GM12878 (cell line): ENCODE results near the gene ALDH1A3. TPM values are rescaled to one million over a fixed set of nuclear protein-coding genes. Genes with fewer than 3 reads are reported as not detected.

ENCODE experiments used
- ATAC-seq: fragments of 200-7000 bp; cut with Tn5 transposase; 3 replicates; pipeline ENCODE4 v1.9.1; 2020; ENCODE audit warnings: mild to moderate bottlenecking, moderate library complexity
- BruUV-seq: library from RNA; stranded (reverse); fragments of 400-500 nt; replicated peaks from 2 replicates; lab custom pipeline; 2021; lab: Mats Ljungman, UMichigan
- CTCF ChIA-PET: fragments of 300-600 bp; sonication (Branson Sonifier 250); formaldehyde crosslinking; extraction: SDS; loops from one replicate; lab custom pipeline; 2021; ENCODE audit warnings: inconsistent platforms; lab: Yijun Ruan, JAX
- POLR2A ChIA-PET: fragments of 350-600 bp; formaldehyde crosslinking; extraction: SDS; loops from one replicate; lab custom pipeline; 2021; ENCODE audit warnings: inconsistent platforms; lab: Charles Lee
- RAD21 ChIA-PET: fragments of 300-600 bp; sonication (Branson Sonifier 250); formaldehyde crosslinking; loops from one replicate; lab custom pipeline; 2023; ENCODE audit warnings: antibody characterized with exemption; ENCODE audit not compliant: unreplicated experiment; lab: Charles Lee
- SMC1A ChIA-PET: fragments of 300-600 bp; sonication (Branson Sonifier 250); formaldehyde crosslinking; loops from one replicate; lab custom pipeline; 2023; ENCODE audit not compliant: unreplicated experiment, uncharacterized antibody; lab: Charles Lee
- DNase-seq: peaks from one replicate; pipeline ENCODE4 v3.0.0-alpha.2; 2011; ENCODE audit warnings: low read depth, low spot score
- FAIRE-seq: peaks from 3 replicates; lab custom pipeline; 2011; peaks lifted over from hg19 to GRCh38; lab: Jason Lieb, UNC
- H2AFZ ChIP-seq: 2 replicates; pipeline ENCODE4 v1.6.0; 2011; ENCODE audit warnings: low read depth, low read length, control low read depth; ENCODE audit not compliant: control insufficient read depth
- H3K27ac ChIP-seq: 2 replicates; pipeline ENCODE4 v1.5.1; 2011; ENCODE audit warnings: control low read depth; ENCODE audit not compliant: control insufficient read depth, insufficient read depth
- H3K27me3 ChIP-seq, 2 experiments: replicated peaks in 1 of 2; 2 replicates each; pipeline versions ENCODE4 v1.6.0 to v1.6.1; 2011; ENCODE audit warnings: low read length in 1 of 2; ENCODE audit not compliant: control insufficient read depth in 2 of 2, insufficient read depth in 2 of 2
- H3K36me3 ChIP-seq, 2 experiments: 2 replicates each; pipeline ENCODE4 v1.5.1; 2011; ENCODE audit warnings: low read length in 1 of 2; ENCODE audit not compliant: control insufficient read depth in 2 of 2, insufficient read depth in 2 of 2
- H3K4me1 ChIP-seq: 2 replicates; pipeline ENCODE4 v1.6.1; 2011; ENCODE audit warnings: mild to moderate bottlenecking, low read length, moderate library complexity, mixed read lengths; ENCODE audit not compliant: control insufficient read depth, insufficient read depth
- H3K4me2 ChIP-seq: 2 replicates; pipeline ENCODE4 v1.6.0; 2011; ENCODE audit warnings: control low read depth; ENCODE audit not compliant: control insufficient read depth, insufficient read depth
- H3K4me3 ChIP-seq: fragments of 200-600 bp; sonication (generic); 2 replicates; pipeline ENCODE4 v1.5.1; 2016
- H3K79me2 ChIP-seq: 2 replicates; pipeline ENCODE4 v1.6.0; 2011; ENCODE audit warnings: low read length; ENCODE audit not compliant: control insufficient read depth, insufficient read depth
- H3K9ac ChIP-seq: 2 replicates; pipeline ENCODE4 v1.8.0; 2011; ENCODE audit warnings: low read length, control low read depth, mixed read lengths; ENCODE audit not compliant: control insufficient read depth, insufficient read depth
- H3K9me3 ChIP-seq: replicated peaks from 3 replicates; pipeline ENCODE4 v1.5.1; 2011; ENCODE audit warnings: mild to moderate bottlenecking, low read length; ENCODE audit not compliant: control insufficient read depth, insufficient read depth
- H4K20me1 ChIP-seq: 2 replicates; pipeline ENCODE4 v1.6.0; 2011; ENCODE audit not compliant: control insufficient read depth, insufficient read depth
- BACH1 ChIP-seq: fragments of 450-650 bp; IDR thresholded peaks from 2 replicates; pipeline ENCODE4 v1.6.1; 2017; ENCODE audit warnings: mild to moderate bottlenecking, borderline replicate concordance
- CHD4 ChIP-seq: fragments of 200-600 bp; sonication (generic); IDR thresholded peaks from 2 replicates; pipeline ENCODE4 v1.6.1; 2016; ENCODE audit warnings: mild to moderate bottlenecking
- RAD51 ChIP-seq: fragments of 450-650 bp; IDR thresholded peaks from 2 replicates; pipeline ENCODE4 v1.6.1; 2016; ENCODE audit warnings: moderate library complexity, mild to moderate bottlenecking, inconsistent platforms
- RELA ChIP-seq: fragments of 450-650 bp; IDR thresholded peaks from 2 replicates; pipeline ENCODE4 v1.8.0; 2014; ENCODE audit warnings: borderline replicate concordance; ENCODE audit not compliant: partially characterized antibody
- RFX5 ChIP-seq: IDR thresholded peaks from 2 replicates; pipeline ENCODE4 v1.6.1; 2011; ENCODE audit warnings: low read depth, low read length, improper control_type of control experiment
- WGBS: methylation state at CpG from one replicate; pipeline ENCODE4 v1.1.6; 2016; ENCODE audit warnings: low lambda C conversion rate; ENCODE audit not compliant: insufficient replicate concordance, insufficient coverage; ENCODE audit errors: missing lambda C conversion rate; 5-methylcytosine and 5-hydroxymethylcytosine counted together
- in situ Hi-C: fragments of 300-500 bp; cut with MboI; formaldehyde crosslinking; loops from 9 replicates; pipeline ENCODE4 v1.14.3; 2018; ENCODE audit warnings: mixed read lengths
- intact Hi-C: fragments of 100-400 bp; cut with micrococcal nuclease; formaldehyde crosslinking; loops from one replicate; pipeline ENCODE4 v1.14.2; 2022; ENCODE audit not compliant: unreplicated experiment
- polyA plus RNA-seq, 11 experiments: library from polyadenylated mRNA; depleted of rRNA in 4 of 11; unstranded in 6 of 11; stranded (reverse) in 5 of 11; fragments of >200 nt; fragmentation: Nextera tagmentation in 4 of 11; fragmentation: Illumina TruSeq in 1 of 11; extraction: Ambion mirVana in 4 of 11; extraction: Trizol in 1 of 11; gene quantifications; 1 replicate in 1 of 11; 2 replicates in 10 of 11; pipeline versions ENCODE4 v1.2.1 to v1.2.3, GENCODE V29; 2011 to 2016; ENCODE audit warnings: inconsistent platforms in 2 of 11, missing spikeins in 2 of 11, low read depth in 1 of 11
- total RNA-seq, 4 experiments: library from RNA; depleted of rRNA in 3 of 4; stranded (reverse); fragments of >200 nt in 3 of 4; fragmentation: Illumina TruSeq in 1 of 4; extraction: Trizol in 1 of 4; gene quantifications; 2 replicates each; pipeline versions ENCODE4 v1.2.1 to v1.2.3, GENCODE V29; 2013 to 2021
- TF ChIP-seq, protein P1 (sequence below): fragments of 450-650 bp; IDR thresholded peaks from 2 replicates; pipeline ENCODE4 v1.6.1; 2016; ENCODE audit warnings: mild to moderate bottlenecking

Gene ALDH1A3
- total and polyA plus RNA-seq, 10 of the 15 experiments (the other 5 are each of a cell fraction or from before 2014, with no cell fraction given), result 0.06 to 0.69 (median 0.18) TPM

DNA sequence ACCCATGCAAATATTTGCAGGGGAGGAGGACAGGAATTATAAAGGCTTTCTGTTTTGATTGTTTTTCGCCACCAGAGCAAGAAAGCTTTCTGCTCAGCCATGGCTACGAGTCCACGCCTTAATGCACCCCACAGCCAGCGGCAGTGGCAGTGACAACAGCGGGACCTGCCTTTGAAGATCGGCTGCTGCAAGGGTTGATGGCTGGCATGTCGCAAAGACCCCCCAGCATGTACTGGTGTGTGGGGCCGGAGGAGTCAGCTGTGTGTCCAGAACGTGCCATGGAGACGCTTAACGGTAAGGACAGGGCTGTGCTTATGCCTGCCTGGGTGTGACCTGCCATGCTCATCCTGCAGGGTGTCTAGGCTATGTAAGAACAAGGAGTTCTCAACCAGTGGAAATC lies 44.8 kb downstream of the ALDH1A3 start (continued):
- TF ChIP-seq RFX5 (no peak), RAD51 (no peak)
- TF ChIP-seq, all 136 proteins: peak for 0

DNA sequence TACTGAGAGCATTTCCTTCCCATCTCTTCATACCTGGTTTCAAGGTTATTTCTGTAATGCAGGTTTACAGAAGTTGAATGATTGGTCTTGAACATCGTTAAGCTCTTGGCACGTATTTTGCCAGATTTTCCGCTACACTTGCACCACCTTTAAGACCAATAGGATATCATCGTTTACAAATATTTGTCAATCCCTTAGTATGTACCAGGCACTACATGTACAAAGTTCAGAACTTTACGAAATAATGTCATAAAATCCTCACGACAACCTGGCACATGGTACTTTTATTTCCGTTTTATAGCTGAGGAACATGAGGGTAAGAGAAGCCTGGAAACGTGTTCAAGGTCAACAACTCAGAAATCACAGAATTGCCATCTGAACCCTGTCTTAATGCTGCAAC lies 45.8 kb downstream of the ALDH1A3 start:
- H3K4me1 ChIP-seq, result peaks cover 57% of the 10 kb centered on the region
- FAIRE-seq (no peak), ATAC-seq (no peak), DNase-seq (no peak)
- ChIA-PET POLR2A (no interaction called here), CTCF (interaction anchor here (4.7 to 5.1 kb wide), 2 partner anchors 17 to 83 kb away, joined by 39 to 51 read pairs; no protein-coding TSS in a partner anchor), RAD21 (interaction anchor here (1.0 to 2.7 kb wide), 2 partner anchors 9 to 83 kb away, joined by 3 to 8 read pairs; no protein-coding TSS in a partner anchor), SMC1A (interaction anchor here (1.1 to 3.7 kb wide), 3 partner anchors 17 to 82 kb away, joined by 3 to 55 read pairs (median 8); no protein-coding TSS in a partner anchor)
- intact Hi-C loops, result no loop called here
- no peak overlapping the region for H3K4me3 ChIP-seq
- H3K9ac ChIP-seq, result no peak overlapping the region
- H4K20me1 ChIP-seq, result no peaks in the 10 kb centered on the region
- no peak overlapping the region for H2AFZ ChIP-seq
- peaks cover 60% of the 10 kb centered on the region for H3K79me2 ChIP-seq
- 97% methylated on average over 8 of the region's 8 CpGs for WGBS
- no peak overlapping the region for H3K4me2 ChIP-seq
- BruUV-seq, result TSS peak; percentile 10
- H3K27ac ChIP-seq, result no peak overlapping the region
- H3K36me3 ChIP-seq, result peaks cover 14 to 23% of the 10 kb centered on the region in 2 experiments
- in situ Hi-C loops, result loop anchor here (25.0 kb wide), 1 partner anchor 1413 kb away; no protein-coding TSS in a partner anchor
- TF ChIP-seq, protein P1, sequence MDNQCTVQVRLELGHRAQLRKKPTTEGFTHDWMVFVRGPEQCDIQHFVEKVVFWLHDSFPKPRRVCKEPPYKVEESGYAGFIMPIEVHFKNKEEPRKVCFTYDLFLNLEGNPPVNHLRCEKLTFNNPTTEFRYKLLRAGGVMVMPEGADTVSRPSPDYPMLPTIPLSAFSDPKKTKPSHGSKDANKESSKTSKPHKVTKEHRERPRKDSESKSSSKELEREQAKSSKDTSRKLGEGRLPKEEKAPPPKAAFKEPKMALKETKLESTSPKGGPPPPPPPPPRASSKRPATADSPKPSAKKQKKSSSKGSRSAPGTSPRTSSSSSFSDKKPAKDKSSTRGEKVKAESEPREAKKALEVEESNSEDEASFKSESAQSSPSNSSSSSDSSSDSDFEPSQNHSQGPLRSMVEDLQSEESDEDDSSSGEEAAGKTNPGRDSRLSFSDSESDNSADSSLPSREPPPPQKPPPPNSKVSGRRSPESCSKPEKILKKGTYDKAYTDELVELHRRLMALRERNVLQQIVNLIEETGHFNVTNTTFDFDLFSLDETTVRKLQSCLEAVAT, result peak; percentile 65; the same call in 1 of the 2 replicates
- TF ChIP-seq CHD4 (no peak), RELA (no peak), BACH1 (no peak)
- H3K9me3 ChIP-seq, result no peaks in the 10 kb centered on the region
- no peaks in the 10 kb centered on the region for H3K27me3 ChIP-seq
